ENCODE data around the gene B4GALNT2. TPM values are rescaled to one million over a fixed set of nuclear protein-coding genes. Genes with fewer than 3 reads are reported as not detected.

B4GALNT2 gene
- total RNA-seq, 1 experiment from 2014 or later = 20.0 TPM

- no peak for DNase-seq (ENCODE audit: low read depth)
- in situ Hi-C loops (cut with HindIII; ENCODE audit: low pct_unique_long_range_greater_than_20kb, low sequenced_read_pairs) = no loop called here
These were observed 90.6 kb downstream of the B4GALNT2 start for GRCh38 chr17:49223168-49223516.

DNA sequence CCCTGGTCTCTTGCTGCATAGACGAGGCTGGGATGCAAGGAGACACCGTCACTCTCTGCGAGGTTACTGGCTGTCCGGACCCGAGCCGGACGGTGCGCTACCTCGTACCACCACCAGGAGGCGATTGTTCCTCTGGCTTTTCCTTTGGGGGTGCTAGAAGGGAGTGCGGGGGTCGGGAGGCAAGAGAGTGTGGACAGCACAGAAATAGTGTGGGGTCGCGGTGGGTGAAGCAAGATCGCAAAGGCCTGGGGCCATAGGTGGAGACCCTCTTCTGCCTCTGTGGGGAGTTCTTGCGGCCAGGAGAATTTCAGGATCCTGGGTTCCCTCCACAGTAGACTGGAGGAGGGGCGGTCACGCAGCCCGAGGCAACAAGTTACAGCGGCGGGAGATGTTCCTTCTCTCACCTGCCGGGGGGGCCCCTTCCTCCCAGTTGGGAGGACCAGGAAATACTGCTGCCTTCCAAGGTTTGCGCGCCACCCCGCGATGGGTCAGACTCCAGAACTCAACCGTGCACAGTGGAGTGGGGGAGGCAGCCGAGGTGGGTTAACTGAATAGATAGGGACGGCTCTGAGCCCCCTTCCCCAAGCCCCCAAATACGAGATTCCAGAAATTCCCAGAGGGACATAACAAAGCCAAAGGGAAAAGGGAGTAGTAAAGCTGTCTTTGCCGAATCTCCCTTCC is 91.1 kb downstream of the B4GALNT2 start:
- in situ Hi-C loops (cut with HindIII; ENCODE audit: low pct_unique_long_range_greater_than_20kb, low sequenced_read_pairs) = no loop called here
- no peak for DNase-seq (ENCODE audit: low read depth)

GRCh38 chr17:49224198-49224996 is 91.8 kb downstream of the B4GALNT2 start:
- no peak for DNase-seq (ENCODE audit: low read depth)
- in situ Hi-C loops (cut with HindIII; ENCODE audit: low pct_unique_long_range_greater_than_20kb, low sequenced_read_pairs) = no loop called here

GRCh38 chr17:49224997-49225337 is 92.4 kb downstream of the B4GALNT2 start:
- DNase-seq (ENCODE audit: low read depth) = no peak
- in situ Hi-C loops (cut with HindIII; ENCODE audit: low pct_unique_long_range_greater_than_20kb, low sequenced_read_pairs) = no loop called here

DNA sequence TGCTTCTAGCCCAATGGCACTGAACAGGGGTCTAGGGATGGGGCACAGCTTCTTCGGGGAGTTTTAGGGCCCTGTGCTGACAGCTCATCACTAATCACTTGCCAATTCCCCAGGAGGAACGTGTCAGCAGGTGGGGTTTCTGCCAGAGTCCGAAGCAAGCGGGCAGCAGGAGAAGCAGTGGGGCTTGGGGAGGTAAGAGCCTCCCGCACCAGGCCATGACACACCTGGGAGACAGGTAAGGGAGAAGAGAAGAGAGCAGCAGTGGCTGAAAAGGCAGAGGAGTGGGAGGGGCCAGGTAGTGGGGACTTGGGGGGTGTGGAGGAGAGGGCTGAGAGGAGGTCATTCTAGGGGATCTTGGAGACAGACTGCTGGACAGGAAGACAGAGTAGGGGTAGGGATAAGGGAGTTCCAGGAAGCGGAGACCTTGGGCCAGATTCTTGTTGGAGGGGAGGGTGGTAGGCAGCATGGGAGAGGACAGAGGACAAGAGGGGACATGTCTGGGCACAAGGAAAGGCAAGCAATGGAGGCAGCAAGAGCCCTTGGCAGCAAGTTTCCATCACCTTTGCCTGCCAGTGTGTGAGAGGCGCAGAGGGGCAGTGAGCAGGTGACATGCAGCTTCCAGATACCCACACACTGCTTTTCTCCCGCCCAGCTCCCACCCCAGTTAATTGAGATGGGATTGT is 93.1 kb downstream of the B4GALNT2 start:
- in situ Hi-C loops (cut with HindIII; ENCODE audit: low pct_unique_long_range_greater_than_20kb, low sequenced_read_pairs) = no loop called here
- DNase-seq (ENCODE audit: low read depth) = no peak

Other genes with a start within 250 kb of the B4GALNT2 start
- gene ATP5MC1, start 240.0 kb upstream of the B4GALNT2 start, total RNA-seq (2014; rRNA removed; shearing (Covaris generic); ENCODE audit: low replicate concordance) = 65.0 and 102 TPM in 2 replicates
- gene UBE2Z, start 224.4 kb upstream of the B4GALNT2 start, total RNA-seq (2014; rRNA removed; shearing (Covaris generic); ENCODE audit: low replicate concordance) = 151 and 159 TPM in 2 replicates
- gene SNF8, start 187.9 kb upstream of the B4GALNT2 start, total RNA-seq (2014; rRNA removed; shearing (Covaris generic); ENCODE audit: low replicate concordance) = 467 and 493 TPM in 2 replicates
- not detected in 2 replicates for gene GIP, start 164.2 kb upstream of the B4GALNT2 start, total RNA-seq (2014; rRNA removed; shearing (Covaris generic); ENCODE audit: low replicate concordance)
- 0.29 and 1.2 TPM in 2 replicates for gene IGF2BP1, start 135.4 kb upstream of the B4GALNT2 start, total RNA-seq (2014; rRNA removed; shearing (Covaris generic); ENCODE audit: low replicate concordance)
- gene GNGT2, start 77.8 kb downstream of the B4GALNT2 start, total RNA-seq (2014; rRNA removed; shearing (Covaris generic); ENCODE audit: low replicate concordance) = 0.78 TPM in 1 of 2 replicates, not detected in the other
- 0.37 and 1.6 TPM in 2 replicates for gene ABI3, start 77.9 kb downstream of the B4GALNT2 start, total RNA-seq (2014; rRNA removed; shearing (Covaris generic); ENCODE audit: low replicate concordance)
- gene PHOSPHO1, start 98.0 kb downstream of the B4GALNT2 start, total RNA-seq (2014; rRNA removed; shearing (Covaris generic); ENCODE audit: low replicate concordance) = 29.9 and 39.0 TPM in 2 replicates
- 19.7 and 24.4 TPM in 2 replicates for gene ZNF652, start 229.5 kb downstream of the B4GALNT2 start, total RNA-seq (2014; rRNA removed; shearing (Covaris generic); ENCODE audit: low replicate concordance)